GM18873 (cell line): ENCODE measurements around the gene GRM7.

ENCODE experiments used
- ATAC-seq: cut with Tn5 transposase; IDR thresholded peaks from one replicate; pipeline ENCODE4 v1.9.1; 2021; ENCODE audit warnings: mild to moderate bottlenecking, moderate library complexity, moderate number of reproducible peaks; ENCODE audit not compliant: unreplicated experiment, low FRiP score

Gene GRM7

DNA sequence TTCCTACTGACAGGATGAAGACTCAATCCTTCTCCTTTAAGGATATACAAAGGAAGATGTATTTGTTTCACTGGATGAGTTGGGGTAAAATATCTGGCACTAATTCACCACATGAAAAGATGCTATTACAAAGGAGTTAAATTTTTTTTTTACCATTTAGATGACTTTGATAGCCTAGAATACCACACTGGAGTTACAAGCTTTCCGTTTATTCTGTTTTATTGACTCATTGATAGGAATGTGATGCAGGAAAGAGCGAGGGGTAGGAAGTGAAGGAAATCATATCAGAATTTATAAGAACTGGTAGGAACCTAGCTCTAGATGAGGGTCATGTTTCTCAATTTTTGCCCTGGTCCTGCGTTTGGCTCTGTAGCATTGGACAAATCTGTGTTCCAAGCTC is 427.2 kb downstream of the GRM7 start:
- ATAC-seq = no peak

DNA sequence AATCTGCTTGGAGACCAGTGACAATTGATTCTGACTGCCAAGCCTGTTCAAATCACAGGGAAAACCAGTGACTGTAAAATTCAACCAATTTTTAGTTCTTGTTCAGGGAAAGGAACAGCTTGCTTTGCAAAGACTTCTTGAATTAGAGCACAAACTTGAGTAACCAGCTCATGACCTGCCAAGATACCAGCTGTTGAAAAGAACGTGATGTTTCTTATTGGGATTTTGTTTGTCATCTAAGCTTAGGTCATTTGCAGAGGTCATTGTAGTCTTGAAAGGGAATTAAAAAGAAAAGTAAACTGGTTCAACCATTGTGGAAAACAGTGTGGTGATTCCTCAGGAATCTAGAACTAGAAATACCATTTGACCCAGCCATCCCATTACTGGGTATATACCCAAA is 428.2 kb downstream of the GRM7 start:
- no peak for ATAC-seq

- ATAC-seq = no peak
Observed at GRCh38 chr3:7290077-7290825, 429.3 kb downstream of the GRM7 start.

GRCh38 chr3:7292362-7292761 is 431.4 kb downstream of the GRM7 start:
- no peak for ATAC-seq

DNA sequence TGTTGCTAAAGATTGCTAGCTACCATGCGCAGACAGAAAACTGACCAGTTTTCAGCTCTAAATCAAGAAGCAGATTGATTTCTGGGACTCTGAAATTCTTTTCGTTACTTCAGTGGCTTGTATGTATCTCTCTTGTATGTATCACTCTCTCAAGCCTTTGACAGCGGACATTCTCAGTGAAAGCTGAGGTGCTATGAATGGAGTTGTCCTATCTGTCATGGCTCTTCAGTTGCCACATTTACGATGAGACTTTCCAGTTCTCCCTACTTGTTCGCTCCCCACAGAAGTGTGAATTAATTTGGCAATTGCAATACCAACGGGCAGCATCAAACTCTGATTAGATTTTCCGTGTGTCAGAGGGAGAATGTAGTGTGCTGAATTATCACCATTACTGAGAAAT is 432.4 kb downstream of the GRM7 start:
- ATAC-seq = no peak

DNA sequence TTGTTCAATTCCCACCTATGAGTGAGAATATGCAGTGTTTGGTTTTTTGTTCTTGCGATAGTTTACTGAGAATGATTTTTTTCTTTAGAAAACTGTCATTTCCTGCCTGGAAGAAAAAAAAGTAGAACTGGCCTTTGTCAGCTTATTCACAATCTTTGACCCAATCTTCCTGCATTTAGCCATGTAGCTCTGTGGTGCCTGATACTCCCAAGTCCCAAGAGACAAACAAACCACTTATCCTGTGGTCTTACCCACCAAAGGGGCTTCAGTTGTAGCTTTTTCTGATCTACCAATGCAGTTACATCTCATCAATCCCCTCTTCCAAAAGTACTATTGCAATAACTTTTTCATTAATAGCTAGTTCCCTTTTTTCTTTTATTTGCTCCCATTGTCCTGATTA is 444.6 kb downstream of the GRM7 start:
- ATAC-seq = no peak

DNA sequence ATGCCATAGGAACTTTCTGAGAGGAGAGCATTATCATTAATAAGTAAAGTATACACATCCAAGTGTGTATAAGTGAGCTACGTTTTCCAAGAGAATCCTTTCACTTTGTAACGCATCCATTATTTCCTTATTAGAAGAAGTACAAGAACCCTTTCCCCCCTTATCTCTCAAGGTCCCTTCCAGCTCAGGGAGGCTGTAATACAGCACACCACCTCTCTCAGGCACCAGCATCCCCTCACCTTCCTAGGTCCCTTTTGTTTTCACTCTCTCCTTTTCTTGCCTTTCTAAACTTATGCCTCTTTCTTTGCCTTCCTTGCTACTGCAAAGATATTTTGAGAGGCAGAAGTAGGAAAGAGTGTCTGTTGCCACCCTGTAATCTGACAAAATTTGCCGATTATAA is 446.0 kb downstream of the GRM7 start:
- no peak for ATAC-seq

- ATAC-seq = no peak
Observed at GRCh38 chr3:7307410-7307809, 446.5 kb downstream of the GRM7 start.

- no peak for ATAC-seq
Observed at GRCh38 chr3:7309641-7310102, 448.8 kb downstream of the GRM7 start.

GRCh38 chr3:7315037-7315436 is 454.1 kb downstream of the GRM7 start:
- ATAC-seq = no peak

GRCh38 chr3:7322957-7323669 is 462.2 kb downstream of the GRM7 start:
- ATAC-seq = no peak

DNA sequence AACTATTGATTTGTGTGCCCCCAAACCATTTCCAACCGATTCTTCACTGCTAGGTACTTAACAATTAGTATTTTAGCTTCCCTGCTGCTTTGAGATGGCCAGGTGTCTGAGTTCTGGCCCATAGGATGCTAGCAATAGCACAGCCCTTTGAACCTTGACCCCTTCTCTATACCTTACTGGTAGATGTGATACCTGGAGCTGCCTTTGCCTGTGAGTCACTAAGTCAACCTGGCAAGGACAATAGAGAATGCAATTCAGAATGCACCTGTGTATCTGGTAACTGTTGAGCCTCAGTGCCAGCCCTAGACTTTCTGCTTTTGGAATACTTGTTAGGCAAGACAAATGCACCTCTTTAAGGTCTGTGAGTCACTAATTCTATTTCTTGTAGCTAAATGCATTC is 467.4 kb downstream of the GRM7 start:
- no peak for ATAC-seq

GRCh38 chr3:7332696-7333095 is 471.8 kb downstream of the GRM7 start:
- ATAC-seq = no peak

- ATAC-seq = no peak
Observed at GRCh38 chr3:7333125-7333524, 472.2 kb downstream of the GRM7 start.

DNA sequence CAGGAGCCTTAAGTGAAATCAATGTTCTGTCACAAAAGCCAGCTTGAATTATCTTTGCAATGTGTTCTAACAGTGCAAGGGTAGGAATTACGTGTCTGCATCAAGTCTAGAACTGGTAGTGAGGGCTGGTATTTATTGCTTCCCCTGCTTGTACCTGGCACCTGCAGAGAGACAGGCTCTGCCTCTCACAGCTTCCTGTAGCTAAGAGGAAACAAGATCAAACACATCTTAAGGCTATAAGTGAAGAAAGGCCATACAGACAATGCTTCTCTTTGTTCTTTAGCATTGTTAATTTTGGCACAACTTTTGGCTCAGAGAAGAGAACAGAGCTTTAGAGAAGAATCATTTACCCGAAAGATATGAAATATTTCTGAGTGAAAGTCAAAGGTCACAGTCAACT is 479.9 kb downstream of the GRM7 start:
- ATAC-seq = no peak

GRCh38 chr3:7346364-7346763 is 485.4 kb downstream of the GRM7 start:
- ATAC-seq = no peak

GRCh38 chr3:7357101-7357500 is 496.2 kb downstream of the GRM7 start:
- ATAC-seq = no peak

DNA sequence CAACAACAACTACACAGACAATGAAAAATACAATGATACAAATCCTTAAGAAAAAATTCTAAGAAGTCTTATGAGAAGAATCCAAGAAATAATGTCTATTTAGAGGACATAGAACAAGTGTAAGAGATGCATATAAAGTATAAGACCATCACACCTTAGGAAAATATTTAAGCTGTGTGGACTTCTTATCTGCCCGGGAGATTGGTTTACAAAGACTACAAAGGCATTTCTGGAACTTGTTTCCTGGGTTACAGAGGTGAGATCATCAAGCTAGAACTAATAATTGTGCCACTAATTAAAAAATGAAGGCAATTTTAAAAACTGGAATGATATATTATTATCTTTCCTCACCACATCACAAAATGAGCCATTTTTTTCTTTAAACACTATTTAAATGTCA is 507.1 kb downstream of the GRM7 start:
- no peak for ATAC-seq

- no peak for ATAC-seq
Observed at GRCh38 chr3:7368597-7368996, 507.7 kb downstream of the GRM7 start.

DNA sequence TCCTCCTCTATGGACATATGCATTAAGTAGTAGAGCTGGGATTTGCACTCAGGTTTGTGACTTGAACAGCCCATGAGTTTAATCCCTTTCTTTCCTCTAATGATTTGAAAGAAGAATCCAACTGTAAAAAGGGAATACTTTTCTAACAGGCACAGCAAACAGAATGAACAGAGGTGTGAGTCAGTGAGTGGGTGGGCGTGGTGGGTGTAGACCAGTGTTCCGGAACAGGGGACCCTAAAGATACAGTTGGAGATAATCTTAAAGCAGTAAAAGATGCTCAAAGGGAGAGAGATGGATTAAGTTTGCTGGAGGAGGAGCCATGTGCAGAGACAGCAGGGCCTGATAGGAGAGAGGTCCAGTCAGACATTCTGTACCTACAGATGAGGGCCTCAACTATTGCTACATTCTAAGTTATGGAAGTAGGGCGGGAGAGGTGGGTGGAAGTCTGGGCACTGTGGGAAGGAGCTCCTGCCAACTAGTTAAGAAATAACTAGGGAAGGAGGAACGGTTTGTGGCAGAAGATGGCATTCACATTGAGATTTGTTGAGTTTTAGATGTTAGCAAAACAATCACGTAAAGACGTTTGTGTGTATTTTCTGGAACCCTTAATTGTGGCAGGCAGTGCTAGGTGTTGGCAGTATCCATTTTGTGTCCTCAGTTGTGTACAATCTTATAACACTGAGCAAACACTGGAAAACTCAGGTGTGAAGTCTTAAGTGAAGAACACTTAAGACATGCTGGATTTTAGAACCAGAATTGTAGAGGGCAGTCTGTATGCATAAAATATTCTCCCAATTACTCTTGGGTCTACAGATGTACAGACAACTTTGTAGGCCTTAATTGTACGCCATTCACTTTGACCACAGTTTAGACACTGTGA is 511.0 kb downstream of the GRM7 start:
- no peak for ATAC-seq

- no peak for ATAC-seq
Observed at GRCh38 chr3:7377103-7377502, 516.2 kb downstream of the GRM7 start.
